ENCODE measurements around the gene DRD3.

The DRD3 gene

GRCh38 chr3:114120211-114120610 lies 58.6 kb downstream of the DRD3 start:
- no peak for DNase-seq (ENCODE audit: low read depth in 2 of 2)

- DNase-seq (ENCODE audit: low read depth in 2 of 2), result no peak
Observed at GRCh38 chr3:114119776-114120175, 59.1 kb downstream of the DRD3 start.

GRCh38 chr3:114115143-114115542 lies 63.7 kb downstream of the DRD3 start:
- no peak for DNase-seq (ENCODE audit: low read depth in 2 of 2)

- no peak for DNase-seq (ENCODE audit: low read depth in 2 of 2)
Observed at GRCh38 chr3:114114719-114115118, 64.1 kb downstream of the DRD3 start.

GRCh38 chr3:114112696-114113095 lies 66.2 kb downstream of the DRD3 start:
- DNase-seq (ENCODE audit: low read depth in 2 of 2), result no peak

- DNase-seq (ENCODE audit: low read depth in 2 of 2), result no peak
Observed at GRCh38 chr3:114111060-114111770, 67.6 kb downstream of the DRD3 start.

- DNase-seq (ENCODE audit: low read depth in 2 of 2), result no peak
Observed at GRCh38 chr3:114110439-114110838, 68.4 kb downstream of the DRD3 start.

- no peak for DNase-seq (ENCODE audit: low read depth in 2 of 2)
Observed at GRCh38 chr3:114108137-114108536, 70.7 kb downstream of the DRD3 start.

GRCh38 chr3:114104414-114104813 lies 74.4 kb downstream of the DRD3 start:
- DNase-seq (ENCODE audit: low read depth in 2 of 2), result no peak

GRCh38 chr3:114103858-114104257 lies 75.0 kb downstream of the DRD3 start:
- no peak for DNase-seq (ENCODE audit: low read depth in 2 of 2)

GRCh38 chr3:114103181-114103580 lies 75.7 kb downstream of the DRD3 start:
- no peak for DNase-seq (ENCODE audit: low read depth in 2 of 2)

- DNase-seq (ENCODE audit: low read depth in 2 of 2), result no peak
Observed at GRCh38 chr3:114101101-114101500, 77.8 kb downstream of the DRD3 start.

GRCh38 chr3:114095796-114096195 lies 83.1 kb downstream of the DRD3 start:
- DNase-seq (ENCODE audit: low read depth in 2 of 2), result no peak

- DNase-seq (ENCODE audit: low read depth in 2 of 2), result no peak
Observed at GRCh38 chr3:114093596-114093995, 85.3 kb downstream of the DRD3 start.

GRCh38 chr3:114093016-114093380 lies 85.9 kb downstream of the DRD3 start:
- DNase-seq (ENCODE audit: low read depth in 2 of 2), result no peak

- DNase-seq (ENCODE audit: low read depth in 2 of 2), result no peak
Observed at GRCh38 chr3:114092151-114093015, 86.5 kb downstream of the DRD3 start.

GRCh38 chr3:114089675-114090074 lies 89.2 kb downstream of the DRD3 start:
- no peak for DNase-seq (ENCODE audit: low read depth in 2 of 2)

GRCh38 chr3:114086356-114086755 lies 92.5 kb downstream of the DRD3 start:
- DNase-seq (ENCODE audit: low read depth in 2 of 2), result no peak

- no peak for DNase-seq (ENCODE audit: low read depth in 2 of 2)
Observed at GRCh38 chr3:114083112-114083511, 95.7 kb downstream of the DRD3 start.

GRCh38 chr3:114081037-114081436 lies 97.8 kb downstream of the DRD3 start:
- no peak for DNase-seq (ENCODE audit: low read depth in 2 of 2)

GRCh38 chr3:114080201-114080600 lies 98.7 kb downstream of the DRD3 start:
- no peak for DNase-seq (ENCODE audit: low read depth in 2 of 2)

- no peak for DNase-seq (ENCODE audit: low read depth in 2 of 2)
Observed at GRCh38 chr3:114079761-114080160, 99.1 kb downstream of the DRD3 start.

GRCh38 chr3:114078126-114078525 lies 100.7 kb downstream of the DRD3 start:
- no peak for DNase-seq (ENCODE audit: low read depth in 2 of 2)

All from activated CD8-positive, alpha-beta memory T cell treated with anti-CD3 and anti-CD28 coated beads for 4 hours (primary cell).